DMS153 treated with DMSO at 0.1 percent for 48 hours (cell line): ENCODE data around the gene PODXL2.
"Not testable (repeated sequence)": the region's sequence is repeated elsewhere in the genome, so short reads cannot be mapped to it uniquely, and the experiment has no call there.

Experiments used
- DNase-seq: peaks from one replicate; lab custom pipeline; 2025; ENCODE audit not compliant: unreplicated experiment; lab: John Stamatoyannopoulos, UW

Gene PODXL2

DNA sequence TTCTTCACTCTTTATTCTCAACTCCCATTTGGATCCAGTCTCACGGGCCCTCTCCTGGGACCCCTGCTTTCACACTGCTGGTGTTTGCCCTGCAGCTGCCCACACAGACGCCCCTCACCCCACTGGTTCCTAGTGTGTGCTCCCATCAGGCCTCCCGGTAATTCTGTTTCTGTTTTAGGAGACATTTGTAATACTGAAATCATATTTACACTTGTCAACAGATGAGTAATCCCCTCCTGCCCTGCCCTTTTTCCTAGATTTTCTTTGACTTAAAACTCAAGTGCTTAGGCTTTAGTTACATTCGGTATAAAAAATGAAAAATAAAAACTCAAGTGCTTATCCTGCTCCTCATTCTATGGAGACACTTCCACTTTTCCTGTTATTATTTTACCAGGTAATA, 25.4 kb downstream of the PODXL2 start:
- no peak for DNase-seq

DNA sequence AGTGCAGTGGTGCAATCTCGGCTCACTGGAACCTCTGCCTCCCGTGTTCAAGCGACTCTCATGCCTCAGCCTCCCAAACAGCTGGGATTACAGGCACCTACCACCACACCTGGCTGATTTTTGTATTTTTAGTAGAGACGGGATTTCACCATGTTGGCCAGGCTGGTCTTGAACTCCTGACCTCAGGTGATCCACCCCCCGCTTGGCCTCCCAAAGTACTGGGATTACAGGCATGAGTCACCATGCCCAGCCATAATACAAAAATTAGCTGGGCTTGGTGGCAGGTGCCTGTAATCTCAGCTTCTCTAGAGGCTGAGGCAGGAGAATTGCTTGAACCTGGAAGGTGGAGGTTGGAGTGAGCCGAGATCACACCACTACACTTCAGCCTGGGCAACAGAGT, 26.0 kb downstream of the PODXL2 start:
- not testable (repeated sequence) for DNase-seq

DNA sequence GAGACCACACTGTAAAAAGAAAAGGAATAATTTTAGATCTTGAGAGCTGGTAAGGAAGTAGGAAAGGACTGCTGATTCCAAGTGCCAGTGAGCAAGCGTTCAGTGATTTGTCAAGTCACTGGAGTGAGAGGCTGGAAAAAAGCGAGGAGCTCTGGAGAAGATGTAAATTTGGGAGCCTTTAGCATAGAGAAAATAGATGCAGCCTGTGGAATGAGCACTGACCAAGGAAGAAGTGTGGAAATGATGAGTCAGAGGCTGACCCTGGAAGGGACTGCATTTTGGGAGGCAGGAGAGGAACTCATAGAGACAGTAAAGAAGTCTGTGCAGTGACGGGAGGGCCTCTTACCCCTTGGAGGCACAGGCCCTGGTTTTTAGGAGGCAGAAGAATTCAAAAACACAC, 26.7 kb downstream of the PODXL2 start:
- no peak for DNase-seq

DNA sequence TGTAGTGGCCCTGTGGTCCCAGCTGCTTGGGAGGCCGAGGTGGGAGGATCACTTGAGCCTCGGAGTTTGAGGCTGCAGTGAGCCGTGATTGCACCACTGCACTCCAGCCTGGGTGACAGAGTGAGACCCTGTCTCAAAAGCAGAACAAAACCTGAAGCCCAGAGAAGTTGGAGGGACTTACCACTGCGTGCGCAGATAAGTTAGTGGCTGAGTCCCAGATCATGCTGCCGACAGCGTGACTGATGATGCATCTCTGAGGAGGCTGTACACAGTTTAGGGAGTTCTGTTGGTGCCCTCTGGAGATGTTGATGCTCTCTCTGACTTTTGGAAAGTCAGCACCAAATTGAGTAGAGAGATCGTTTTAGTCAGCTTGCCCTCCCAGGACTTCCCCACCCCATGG, 27.9 kb downstream of the PODXL2 start:
- DNase-seq, result no peak

DNA sequence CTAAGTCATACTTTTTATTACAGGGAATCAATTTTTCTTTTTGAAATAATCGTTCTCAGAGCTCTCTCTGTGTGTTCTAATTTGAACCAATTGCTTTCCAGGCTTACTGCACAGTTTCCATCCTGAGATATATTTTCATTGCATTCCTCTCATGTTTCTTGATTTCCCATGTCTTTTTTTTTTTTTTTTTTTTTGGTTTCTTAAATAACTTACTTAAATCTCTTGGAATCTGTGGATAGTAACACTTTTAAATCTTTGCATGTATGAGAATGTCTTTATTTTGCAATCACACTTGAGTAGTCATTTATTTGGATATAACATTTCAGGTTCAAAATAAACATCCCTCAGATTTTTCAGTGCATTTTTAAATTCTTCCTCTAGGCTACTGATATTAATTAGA, 29.2 kb downstream of the PODXL2 start:
- no peak for DNase-seq

DNA sequence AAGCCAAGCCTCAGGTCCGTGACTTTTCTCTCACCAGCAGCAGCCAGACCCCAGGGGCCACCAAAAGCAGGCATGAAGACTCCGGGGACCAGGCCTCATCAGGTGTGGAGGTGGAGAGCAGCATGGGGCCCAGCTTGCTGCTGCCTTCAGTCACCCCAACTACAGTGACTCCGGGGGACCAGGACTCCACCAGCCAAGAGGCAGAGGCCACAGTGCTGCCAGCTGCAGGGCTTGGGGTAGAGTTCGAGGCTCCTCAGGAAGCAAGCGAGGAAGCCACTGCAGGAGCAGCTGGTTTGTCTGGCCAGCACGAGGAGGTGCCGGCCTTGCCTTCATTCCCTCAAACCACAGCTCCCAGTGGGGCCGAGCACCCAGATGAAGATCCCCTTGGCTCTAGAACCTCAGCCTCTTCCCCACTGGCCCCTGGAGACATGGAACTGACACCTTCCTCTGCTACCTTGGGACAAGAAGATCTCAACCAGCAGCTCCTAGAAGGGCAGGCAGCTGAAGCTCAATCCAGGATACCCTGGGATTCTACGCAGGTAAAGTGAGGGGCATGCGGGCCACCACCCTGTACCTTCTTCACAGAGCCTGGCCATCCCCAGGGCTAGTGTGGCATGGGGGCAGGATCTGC, 31.8 kb downstream of the PODXL2 start:
- no peak for DNase-seq

DNA sequence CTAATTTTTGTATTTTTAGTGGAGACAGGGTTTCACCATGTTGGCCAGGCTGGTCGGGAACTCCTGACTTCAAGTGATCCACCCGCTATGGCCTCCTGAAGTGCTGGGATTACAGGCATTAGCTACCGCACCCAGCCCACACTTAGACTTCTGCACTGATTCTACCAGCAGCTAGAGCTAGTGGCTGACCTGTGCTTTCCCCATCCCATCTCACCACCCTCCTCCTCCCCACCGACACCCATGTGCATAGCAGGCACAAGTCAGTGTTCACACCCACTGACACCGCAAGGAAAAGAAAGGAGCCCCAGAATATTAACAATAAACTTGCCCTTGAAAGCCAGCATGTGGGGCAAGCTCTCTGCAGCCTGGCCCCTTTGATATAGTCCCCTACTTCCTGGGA, 32.6 kb downstream of the PODXL2 start:
- no peak for DNase-seq

DNA sequence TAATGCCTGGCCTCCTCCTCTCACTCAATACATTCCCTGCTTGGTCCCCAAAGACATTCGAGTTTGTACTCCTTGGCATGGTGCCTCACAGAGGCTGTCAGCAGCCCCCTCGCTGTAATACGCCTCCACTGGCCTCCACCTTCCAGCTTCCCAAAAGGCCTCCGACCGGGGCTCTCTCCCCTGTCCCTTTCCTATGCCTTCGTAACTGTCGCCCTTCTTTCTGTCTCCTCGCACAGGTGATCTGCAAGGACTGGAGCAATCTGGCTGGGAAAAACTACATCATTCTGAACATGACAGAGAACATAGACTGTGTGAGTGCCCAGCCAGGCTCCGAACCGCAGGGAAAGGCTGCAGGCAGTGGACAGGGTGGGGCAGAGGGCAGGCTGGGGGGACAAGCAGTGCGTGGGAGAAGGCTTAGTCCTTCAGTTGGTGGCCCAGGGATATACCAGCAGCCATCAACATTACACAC, 33.0 kb downstream of the PODXL2 start:
- DNase-seq, result no peak

DNA sequence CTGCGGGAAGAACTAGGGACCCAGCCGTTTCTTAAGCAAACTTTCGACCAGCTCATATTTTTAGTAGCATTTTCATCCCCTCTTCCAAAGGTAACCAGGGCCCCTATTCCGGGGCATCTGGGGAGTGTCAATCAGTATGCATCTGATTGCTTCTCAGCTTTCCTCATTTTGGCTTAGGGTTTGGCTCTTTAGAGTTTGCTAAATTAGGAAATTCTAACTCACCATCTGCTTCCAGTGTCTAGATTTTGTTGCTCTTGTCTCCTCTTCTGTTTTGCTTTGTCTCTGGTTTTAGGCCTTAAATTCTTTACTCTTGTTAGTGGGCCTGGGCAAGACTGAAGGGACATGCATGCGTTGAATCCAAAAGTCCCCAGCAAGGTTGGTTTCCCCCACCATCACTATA, 34.2 kb downstream of the PODXL2 start:
- DNase-seq, result no peak

DNA sequence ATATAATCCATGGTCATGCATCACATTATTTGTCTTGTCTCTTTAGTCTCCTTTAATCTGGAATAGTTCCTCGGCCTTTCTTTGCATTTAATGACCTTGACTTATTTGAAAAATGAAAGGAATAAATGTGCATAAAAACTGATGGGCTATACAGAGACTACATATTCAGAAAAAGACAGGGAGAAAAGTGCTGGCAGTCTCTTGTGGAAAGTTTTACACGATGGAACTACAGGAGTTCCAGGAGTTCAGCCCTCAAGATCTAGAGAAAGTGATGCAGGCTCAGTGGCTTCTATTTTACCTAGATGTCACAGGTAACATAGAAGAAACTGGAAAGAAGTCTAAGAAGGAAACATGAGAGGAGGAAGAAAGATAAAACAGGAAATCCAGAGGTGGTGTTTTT, 36.2 kb downstream of the PODXL2 start:
- DNase-seq, result no peak

DNA sequence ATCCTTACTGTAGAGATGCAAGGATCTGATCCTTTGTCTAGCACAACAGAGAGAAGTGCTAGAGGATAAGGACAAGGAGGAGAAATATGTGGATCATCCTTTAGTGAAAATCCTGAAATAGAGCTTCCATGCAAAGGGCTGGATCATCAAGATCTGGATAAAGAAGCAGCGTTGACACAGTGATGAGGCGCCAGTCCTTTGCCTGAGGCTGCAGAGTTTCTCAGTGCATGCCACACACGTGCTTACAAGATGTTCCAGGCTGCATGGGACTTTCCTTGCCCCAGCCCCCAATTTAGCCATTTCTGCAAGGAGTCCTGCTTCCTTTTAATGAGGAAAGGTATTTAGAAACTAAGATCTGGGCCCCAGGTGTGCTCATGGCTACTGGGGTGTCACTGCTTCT, 36.6 kb downstream of the PODXL2 start:
- DNase-seq, result no peak

DNA sequence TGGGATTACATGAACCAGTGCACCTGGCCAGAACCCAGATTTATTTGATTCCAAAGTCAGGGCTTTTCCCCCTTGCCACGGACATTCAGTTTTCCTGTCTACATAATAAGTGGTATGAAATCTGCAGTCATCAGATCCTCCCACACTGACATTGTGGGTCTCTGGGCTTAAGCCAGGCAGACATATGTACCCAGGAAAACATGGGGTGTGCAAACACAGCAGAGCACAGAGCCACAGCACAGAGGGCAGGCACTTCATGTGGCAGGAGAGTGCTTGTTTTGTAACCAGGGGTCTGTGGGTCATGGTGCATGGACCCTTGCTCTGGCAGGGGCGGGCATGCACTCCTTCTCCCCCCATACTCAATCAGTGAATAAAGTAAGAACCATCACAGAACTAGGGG, 37.7 kb downstream of the PODXL2 start:
- no peak for DNase-seq

DNA sequence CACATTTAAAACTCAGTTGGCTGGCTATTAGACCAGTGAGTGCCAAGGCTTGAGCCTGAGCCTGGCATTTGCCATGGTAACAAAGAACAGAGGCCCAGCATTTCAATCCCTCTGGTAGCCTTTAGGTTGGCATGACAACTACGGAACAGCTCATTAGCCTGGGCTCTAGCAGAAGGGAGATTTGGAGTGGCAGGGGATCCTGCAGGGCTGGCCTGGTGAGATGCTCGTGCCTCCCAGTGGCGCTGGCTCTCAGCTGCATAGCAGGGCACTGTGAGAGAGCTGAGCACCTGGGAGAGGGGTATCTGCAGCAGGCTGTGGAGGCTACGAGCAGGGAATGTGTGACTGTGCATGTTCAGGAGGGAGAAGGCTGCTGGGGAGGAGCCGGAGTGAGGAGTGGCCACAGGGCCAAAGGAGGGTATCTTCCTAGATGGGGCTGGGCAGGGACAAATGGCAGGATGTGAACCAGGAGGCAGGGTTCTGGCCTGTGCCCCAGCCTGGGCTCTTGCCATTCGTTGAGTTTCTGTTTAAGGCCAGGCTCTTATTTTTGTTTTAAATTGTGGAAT, 38.2 kb downstream of the PODXL2 start:
- DNase-seq, result no peak

DNA sequence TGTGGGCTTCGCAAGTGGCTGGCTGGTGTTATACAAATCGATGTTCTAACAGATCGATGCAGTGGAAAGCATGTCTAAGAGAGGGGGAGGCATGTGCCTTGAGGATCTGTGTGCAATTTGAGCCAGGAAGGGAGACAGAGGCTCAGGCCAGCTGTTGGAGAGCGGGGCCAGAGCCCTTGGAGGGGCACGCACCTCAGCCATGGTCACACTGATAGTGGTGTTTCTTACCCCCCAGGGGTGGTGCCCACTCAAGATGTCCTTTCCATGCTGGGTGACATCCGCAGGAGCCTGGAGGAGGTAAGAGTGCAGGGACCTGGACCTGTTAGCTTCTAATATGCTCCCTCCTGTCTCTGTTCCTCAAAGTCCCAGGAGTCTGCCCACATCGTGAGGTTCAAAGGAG, 39.9 kb downstream of the PODXL2 start:
- DNase-seq, result no peak

DNA sequence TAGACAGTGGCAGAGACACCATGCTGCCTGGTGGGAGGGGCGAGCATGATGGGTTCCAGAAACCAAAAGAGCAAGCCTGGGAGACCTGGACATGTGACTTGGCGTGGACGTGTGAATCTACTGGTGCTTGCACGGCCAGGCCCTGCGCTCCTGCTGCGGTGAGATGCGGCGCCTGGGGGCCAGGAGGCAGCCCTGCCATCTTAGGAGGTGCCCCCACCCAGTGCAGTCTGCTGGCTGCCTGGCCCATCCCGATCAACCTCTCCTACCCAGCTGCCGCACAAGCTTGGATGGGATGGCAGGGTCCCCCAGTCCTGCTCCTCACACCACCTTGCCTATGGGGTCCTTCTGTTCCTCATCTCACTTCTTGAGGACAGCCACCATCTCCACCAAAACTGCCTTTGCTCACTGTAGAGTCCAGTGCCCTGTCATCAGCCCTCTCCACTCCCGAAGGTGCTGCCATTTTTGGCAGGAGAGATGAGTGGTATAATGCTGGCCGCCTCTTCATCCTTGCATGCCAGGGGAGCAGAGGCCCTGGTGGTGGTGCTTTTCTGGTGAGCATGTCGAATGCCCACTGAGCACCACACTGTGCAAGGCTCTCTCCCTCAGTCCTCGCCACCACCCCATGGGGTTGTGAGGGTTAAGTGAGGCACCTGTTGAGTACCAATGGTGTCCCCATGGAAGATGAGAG, 40.7 kb downstream of the PODXL2 start:
- no peak for DNase-seq

DNA sequence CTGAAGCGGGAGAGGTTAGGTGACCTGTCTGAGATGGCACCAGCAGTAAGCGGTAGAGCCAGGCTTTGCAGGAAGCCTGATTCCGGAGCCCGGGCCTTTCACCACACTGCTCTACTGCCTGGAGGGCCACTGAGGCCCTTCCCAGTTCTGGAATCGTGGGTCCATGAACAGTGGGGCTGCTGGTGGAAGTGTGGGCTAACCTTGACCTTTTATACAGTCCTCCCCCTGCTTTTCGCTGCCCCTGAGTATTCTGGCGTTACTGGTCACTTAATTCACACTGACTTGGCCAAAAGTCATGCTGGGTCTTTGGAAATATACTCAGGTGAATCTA, 41.2 kb downstream of the PODXL2 start:
- DNase-seq, result no peak

DNA sequence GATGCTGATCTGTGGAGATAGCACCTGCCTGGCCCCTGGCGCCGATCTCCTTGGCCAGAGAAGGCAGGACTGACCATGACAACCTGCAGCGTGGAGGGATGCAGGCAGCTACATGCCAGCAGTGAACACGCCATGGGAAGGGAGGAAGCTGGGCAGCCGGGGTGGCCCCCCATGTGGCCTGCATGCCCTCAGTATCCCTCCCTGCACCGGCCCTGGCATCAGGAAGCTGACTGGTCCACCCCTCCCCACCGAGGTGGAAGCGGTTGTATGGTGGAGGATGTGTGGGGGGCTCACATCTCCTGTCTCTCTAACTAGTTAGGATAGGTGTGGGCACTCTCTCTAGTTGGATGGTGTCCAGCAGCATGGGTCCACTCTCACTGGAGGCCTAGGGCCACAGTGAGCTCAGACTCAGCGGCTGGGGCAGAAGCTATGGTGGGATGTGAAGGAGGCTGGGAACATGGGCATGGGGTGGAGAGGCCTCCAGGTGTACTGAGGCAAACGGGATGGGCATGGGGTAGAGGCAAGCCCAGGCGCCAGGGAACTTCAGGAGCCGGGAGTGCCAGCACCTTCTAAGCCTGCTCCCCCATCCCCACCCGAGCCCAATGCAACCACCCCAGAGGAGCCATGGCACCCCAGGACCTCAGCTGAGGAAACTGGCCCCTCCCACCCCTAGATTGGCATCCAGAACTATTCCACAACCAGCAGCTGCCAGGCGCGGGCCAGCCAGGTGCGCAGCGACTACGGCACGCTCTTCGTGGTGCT, 42.0 kb downstream of the PODXL2 start:
- DNase-seq, result no peak

DNA sequence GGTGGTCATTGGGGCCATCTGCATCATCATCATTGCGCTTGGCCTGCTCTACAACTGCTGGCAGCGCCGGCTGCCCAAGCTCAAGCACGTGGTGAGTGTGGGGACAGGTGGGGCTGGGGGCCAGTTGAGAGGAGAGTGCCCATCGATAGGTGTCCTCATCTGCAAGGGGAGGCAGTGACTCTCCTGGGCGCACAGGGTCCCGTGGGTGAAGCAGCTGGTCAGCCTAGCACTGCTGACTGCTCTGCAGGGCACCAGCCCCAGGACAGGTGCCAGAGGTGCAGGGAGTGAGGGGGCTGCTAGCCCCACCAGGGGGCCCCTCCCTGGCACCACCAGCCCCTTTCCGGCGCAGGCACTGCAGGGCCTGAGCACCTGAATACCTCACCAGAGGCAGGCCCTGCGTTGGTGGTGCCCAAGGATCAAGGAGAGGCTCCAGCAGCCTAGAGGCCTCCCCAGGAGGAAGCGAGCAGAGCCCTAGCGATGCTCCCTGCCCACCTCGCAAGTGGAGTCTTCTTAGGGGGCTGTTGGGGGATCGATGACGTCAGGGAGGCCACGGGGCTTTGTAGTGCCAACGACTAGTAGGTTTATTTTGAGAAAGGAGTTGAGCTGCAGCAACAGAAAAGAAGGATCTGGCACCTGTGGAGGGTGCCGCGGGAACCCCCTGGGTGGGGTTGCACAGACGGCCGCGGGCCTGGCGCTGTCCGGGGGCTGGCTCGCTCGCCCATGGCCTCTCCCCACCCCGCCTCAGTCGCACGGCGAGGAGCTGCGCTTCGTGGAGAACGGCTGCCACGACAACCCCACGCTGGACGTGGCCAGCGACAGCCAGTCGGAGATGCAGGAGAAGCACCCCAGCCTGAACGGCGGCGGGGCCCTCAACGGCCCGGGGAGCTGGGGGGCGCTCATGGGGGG, 42.8 kb downstream of the PODXL2 start:
- no peak for DNase-seq

DNA sequence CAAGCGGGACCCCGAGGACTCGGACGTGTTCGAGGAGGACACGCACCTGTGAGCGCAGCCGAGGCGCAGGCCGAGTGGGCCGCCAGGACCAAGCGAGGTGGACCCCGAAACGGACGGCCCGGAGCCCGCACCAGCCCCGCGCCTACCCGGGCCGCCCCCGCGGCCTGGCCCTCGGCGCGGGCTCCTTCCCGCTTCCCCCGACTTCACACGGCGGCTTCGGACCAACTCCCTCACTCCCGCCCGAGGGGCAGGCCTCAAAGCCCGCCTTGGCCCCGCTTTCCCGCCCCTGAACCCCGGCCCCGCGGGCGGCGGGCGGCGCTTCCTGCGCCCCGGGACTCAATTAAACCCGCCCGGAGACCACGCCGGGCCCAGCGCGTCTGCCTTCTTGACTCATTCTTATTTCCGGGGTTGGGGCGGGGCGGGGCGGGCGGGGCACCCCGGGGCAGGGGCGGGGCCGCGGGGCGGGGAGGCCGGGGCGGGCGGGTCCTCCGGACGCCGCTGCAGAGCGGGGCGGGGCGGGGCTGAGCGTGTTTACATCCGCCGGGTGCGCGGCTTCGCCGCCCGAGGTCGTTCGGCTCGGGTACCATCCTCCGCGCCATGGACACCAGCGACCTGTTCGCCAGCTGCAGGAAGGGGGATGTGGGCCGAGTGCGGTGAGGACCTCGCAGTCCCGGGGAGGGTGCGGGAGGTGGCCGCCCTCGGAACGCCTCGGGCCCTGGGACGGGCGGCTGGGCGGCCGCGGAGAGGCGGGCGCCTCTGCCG, 43.6 kb downstream of the PODXL2 start, which contains the start of gene ABTB1:
ABTB1 (plus strand) TSS at position 524 of the 762 bp plus-strand sequence; CDS start at position 598, 74 bp downstream.
- peak; percentile 28 for DNase-seq
